GM19452 (cell line): ENCODE results near the gene QRFP.
"Not testable (repeated sequence)": the region's sequence is repeated elsewhere in the genome, so short reads cannot be mapped to it uniquely, and the experiment has no call there.

Experiments
- ATAC-seq: cut with Tn5 transposase; IDR thresholded peaks from one replicate; pipeline ENCODE4 v1.9.1; 2021; ENCODE audit not compliant: unreplicated experiment

Gene QRFP

DNA sequence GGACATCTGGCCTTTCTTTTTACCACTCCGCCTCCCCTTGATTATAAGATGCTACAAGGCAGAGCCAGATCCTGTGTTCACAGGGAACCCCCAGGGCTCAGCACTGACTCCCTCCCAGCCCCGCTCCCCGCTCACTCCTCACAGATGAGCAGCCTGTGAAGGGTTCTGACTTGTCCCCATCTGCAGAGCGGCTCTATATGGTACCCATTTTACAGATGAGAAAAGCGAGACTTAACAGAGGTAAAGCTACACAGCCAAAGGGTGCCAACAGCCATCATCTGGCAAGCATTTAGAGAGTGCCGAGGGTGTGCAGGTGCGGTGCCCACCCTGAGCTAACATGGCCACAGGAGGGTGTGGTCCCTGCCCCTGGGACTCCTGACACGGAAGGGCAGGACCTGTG lies 23.6 kb upstream of the QRFP start:
- ATAC-seq, result no peak

DNA sequence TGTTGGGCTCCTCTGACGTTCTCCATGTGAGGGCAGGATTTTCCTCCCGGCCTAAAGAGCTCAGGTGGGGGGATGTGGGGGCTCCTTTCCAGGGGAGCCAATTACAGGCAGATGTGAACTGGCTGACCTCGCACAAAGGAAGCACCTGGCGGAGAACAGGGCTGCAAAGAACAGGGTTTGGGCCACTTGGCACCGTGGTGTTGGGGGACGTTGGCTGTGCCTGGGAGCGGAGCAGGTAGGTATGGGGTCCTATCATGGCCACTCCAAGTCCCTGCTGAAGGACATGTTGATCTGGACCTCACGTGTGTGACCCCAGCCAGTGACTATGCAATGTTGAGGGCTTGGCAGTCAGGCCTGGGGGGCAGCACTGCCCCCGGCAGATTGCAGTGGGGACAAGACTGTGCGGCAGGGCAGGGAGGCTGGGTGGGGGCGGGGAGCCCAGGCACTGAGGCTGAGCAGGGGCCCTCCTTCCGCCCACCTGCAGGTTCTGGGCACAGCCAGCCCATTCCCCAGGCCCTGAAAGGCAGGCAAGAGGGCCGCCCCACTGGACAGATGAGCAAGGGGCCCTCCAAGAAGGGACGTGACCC lies 23.0 kb upstream of the QRFP start:
- no peak for ATAC-seq

GRCh38 chr9:130918826-130919558 lies 22.4 kb upstream of the QRFP start:
- no peak for ATAC-seq

DNA sequence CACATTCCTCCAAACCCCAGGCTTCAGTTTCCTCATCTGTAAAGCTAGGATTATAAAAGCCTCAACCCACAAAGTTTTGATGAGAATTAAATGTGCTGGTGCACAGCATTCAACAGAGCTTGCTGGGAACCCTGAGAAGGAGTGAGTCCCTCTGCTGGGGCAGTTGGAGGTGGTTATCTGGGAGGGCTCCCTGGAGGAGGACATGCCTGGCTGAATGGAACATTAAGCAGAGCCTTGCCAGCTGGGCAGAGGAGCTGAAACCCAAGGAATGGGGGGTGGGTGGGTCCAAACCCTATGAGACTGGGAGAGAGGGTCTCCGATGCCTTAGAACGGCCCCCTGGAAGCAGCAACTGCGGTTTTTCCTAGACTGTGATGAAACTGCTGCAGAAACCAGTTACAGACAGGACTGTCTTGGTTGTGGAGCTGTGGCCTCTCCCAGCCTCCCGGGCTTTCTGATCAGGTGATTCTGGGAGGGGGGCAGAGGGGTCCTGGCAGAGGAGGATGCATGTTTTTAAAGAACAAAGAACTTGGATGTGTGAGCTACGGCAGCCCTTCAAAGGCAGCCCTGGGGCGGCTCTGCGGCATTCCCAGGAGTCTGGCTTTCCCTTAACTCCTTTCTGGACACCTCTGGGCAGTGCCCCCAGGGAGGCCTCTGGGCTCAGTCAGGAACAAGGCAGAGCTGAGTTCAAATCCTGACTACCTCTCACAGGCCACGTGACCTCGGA lies 21.7 kb upstream of the QRFP start:
- ATAC-seq, result no peak

- no peak for ATAC-seq
Observed at GRCh38 chr9:130917168-130917960, 20.8 kb upstream of the QRFP start.

DNA sequence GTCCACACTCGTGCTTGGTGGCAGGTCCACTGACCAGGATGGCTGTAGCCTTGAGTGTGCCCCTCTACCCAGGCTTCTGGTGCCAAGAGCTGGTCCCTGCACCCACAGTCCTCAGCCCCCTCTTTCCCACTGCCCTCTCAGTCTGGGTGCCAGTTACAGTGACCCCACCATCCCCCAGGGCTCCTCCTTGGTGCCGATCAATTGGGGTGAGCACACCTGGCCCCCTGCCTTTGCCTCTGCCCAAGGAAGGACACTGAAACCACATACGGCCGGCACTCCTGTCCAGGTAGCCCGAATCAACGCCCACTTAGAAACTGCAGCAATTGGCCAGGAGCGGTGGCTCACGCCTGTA lies 18.5 kb upstream of the QRFP start:
- ATAC-seq, result no peak

DNA sequence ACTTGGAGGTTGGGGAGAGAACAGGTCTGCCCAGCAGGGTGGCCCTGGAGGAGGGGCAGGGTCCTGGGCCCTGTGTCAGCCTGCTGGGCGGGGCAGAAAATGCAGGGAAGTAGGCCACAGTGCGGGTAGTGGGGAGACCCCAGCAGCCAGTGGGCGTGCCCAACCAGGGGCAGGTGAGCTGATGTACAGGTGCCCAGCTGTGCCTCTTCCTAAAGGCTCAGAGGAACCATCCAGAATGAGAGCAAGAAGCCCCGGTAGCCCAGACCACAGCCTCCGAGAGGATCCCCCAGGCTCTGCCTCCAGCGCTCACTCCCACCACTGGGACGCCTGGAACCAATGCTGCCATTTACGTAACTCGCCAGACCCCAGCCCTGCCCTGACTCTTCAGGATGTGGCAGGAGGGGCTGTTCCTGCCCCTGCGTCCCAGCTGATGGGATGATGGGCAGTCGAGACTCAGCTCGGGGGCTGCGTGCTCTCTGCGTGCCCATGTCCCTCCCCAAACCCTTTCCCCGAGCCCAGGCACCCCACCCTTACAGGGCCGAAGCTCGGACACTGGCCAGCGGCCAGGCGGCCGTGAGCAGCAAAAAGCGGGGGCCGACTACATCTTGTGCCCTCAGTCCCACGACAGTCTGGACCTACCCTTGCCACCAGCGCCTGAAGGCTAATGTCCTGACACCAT lies 17.9 kb upstream of the QRFP start:
- ATAC-seq, result no peak

DNA sequence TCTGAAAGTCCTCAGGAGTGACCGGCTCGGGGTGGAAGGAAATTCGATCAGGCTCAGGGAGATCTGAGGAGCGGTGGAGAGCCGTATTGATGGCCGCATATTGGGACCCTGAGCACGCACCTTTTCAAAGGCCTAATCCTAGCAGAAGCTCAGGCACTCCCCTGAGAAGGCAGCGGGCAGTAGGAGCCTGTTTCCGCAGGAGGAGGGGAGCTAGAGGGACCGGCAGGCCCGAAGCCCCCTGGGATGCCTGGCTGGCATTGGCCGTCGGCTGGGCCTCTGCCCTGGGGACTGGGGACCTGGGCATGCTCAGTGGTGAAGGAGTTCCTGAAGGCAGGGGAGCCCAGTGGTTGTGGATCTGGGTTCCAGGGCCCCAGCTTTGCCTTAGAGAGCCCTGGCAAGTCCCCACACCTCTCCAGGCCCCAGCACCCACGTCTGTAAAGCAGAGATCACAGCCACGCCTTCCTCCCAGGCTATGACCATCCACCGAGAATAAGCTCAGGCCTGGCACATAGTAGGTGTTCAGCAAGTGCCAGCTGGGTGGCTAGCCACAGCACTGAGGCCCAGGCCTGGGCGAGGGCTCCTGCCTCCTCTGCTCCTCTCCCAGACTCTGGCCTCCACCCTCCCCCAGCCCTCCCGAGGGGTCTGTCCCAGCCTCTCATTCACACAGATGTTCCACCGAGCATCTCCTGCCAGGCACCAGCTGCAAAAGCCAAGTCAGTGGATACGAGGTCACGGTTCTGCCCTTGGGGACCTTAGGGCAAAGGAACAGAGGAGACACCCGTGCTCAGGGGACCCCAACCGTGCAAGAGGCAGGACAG lies 17.2 kb upstream of the QRFP start:
- no peak for ATAC-seq

GRCh38 chr9:130912932-130913598 lies 16.5 kb upstream of the QRFP start:
- no peak for ATAC-seq

DNA sequence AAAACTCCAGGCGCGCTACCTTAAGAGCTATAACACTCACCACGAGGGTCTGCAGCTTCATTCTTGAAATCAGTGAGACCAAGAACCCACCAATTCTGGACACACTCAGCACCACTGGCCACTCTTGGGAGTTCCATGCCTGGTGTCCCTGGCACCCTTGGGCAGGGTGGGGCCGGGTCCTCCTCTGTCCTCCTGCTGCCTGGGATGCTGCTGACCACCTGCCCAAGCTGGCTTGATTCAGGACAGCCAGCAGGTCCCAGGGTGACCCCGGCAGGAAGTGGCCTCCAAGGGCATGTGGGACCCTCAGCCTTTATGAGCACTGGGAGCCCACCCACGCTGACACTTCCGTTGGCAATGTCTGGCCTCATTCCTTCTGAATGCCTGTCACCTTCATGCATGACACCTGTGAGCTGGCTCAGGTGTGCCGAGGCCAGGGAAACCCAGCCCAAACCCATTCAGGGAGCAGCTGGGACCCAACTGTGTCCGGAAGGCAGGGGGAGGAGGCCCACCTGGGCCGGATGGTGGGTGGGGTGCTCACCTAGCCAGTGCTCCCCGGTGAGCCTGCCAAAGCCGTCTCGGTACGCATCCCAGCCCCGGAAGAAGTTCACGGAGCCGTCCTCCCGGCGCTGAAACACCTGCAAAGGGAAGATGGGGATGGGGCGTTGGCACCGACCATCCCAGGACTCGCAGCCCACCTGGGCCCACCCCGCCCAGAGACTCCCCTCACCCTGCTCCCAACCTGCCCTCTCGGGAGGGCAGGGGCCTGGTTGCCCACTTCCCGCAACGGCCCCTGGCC lies 14.8 kb upstream of the QRFP start:
- ATAC-seq, result no peak

DNA sequence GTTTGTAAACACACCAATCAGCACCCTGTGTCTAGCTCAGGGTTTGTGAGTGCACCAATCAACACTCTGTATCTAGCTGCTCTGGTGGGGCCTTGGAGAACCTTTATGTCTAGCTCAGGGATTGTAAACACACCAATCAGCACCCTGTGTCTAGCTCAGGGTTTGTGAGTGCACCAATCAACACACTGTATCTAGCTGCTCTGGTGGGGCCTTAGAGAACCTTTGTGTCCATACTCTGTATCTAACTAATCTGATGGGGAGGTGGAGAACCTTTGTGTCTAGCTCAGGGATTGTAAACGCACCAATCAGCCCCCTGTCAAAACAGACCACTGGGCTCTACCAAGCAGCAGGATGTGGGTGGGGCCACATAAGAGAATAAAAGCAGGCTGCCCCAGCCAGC lies 14.1 kb upstream of the QRFP start:
- not testable (repeated sequence) for ATAC-seq

- ATAC-seq, result not testable (repeated sequence)
Observed at GRCh38 chr9:130910041-130910440, 13.4 kb upstream of the QRFP start.

GRCh38 chr9:130908878-130909355 lies 12.3 kb upstream of the QRFP start:
- no peak for ATAC-seq

GRCh38 chr9:130908146-130908877 lies 11.7 kb upstream of the QRFP start:
- ATAC-seq, result no peak

DNA sequence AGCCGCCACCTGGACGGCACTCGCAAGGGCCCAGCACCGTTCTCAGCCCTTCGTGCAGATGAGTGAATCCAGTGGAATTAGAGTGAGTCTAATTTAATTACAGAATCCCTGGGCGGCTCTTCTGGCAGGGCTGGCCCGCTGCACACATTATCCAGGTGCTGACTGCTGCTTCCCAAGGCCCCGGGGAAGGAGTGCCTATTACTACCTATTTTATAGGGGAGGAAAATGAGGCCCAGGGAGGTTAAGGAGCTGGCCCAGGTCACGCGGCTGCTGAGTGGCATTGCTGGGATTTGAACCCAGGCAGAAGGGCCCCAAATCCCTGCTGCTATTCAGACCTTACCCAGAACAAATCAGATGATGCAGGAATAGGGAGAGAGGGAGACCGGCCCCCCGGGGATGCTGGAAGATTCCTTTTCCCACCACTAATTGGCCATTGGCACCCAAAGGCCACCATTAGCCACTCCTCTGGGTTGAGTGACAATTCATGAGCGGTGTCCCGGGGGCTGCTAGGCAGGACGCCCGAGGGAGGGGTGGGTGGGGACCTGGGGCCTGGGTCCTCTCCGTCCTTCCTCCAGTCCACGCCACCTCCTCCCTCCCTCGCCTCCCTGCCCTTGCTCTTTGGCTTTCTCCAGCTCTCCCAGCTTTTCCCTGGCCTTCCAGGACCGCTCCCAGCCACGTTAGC lies 10.3 kb upstream of the QRFP start:
- ATAC-seq, result no peak

DNA sequence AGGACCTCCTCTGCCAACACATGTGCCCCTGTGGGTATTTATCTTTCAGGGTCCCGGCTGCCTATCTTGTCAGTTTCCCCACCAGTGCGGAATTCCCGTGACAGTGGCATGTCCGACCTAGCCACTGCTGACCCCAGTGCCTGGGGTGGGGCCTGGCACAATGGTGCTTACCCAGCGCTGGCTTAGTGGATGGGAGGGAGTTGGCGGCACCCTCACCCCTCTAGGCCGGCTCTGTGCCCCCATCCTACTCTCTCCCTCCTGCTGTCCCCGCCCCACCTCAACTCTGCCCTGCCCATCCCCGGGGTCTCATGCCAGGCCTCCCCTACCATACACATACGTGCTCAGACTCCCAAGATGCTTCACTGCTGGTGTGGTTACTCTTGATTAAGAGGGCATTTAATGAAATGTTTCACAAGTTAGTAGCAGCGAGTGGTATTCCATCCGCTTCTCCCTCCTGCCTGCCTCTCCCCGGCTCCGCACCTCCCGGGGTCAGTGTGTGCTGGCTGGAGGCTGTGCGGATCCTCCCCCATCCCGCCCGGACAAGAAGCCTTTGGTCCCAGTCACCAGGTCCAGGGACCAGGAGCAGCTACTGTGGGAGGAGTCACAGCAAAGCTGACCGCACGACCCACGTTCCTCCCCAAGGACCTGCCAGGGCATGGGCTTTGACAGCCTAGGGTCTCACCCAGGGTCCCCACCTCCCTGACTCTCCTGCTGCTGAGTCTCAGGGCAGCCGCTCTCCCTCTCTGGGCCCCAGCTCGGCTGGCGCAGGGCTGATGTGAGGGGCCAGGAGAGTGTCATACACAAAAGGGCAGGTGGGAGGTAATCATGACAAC lies 9.5 kb upstream of the QRFP start:
- no peak for ATAC-seq
